ENCODE measurements around the gene SHANK1.

GRCh38 chr19:50647879-50648615 is 71.6 kb downstream of the SHANK1 start:
- TF ChIP-seq CTCF (conservative IDR thresholded peaks at IDR 0.05; ENCODE audit: low read depth, low read length) (no peak), EZH2 (IDR thresholded peaks at IDR 0.05; ENCODE audit: low read length, unreplicated experiment) (no peak)
